Smooth muscle cell (in vitro differentiated cells): ENCODE measurements around the gene GP9. TPM values are rescaled to one million over a fixed set of nuclear protein-coding genes. Genes with fewer than 3 reads are reported as not detected.

Experiments used
- DNase-seq: peaks from one replicate; lab custom pipeline; 2025; ENCODE audit not compliant: unreplicated experiment; lab: John Stamatoyannopoulos, UW
- H2AFZ ChIP-seq: fragments of 200-600 bp; sonication (generic); 2 replicates; pipeline ENCODE4 v1.6.0; 2016; ENCODE audit warnings: antibody characterized with exemption, low read depth, mild to moderate bottlenecking
- H3F3A ChIP-seq: fragments of 200-600 bp; sonication (generic); 2 replicates; pipeline ENCODE4 v1.6.0; 2017; ENCODE audit warnings: antibody characterized with exemption, low read depth
- H3K27ac ChIP-seq: fragments of 200-600 bp; sonication (generic); 2 replicates; pipeline ENCODE4 v1.5.1; 2016; ENCODE audit warnings: low read depth, mild to moderate bottlenecking
- H3K27me3 ChIP-seq: fragments of 200-600 bp; sonication (generic); 2 replicates; pipeline ENCODE4 v1.6.1; 2016; ENCODE audit warnings: low read depth, mild to moderate bottlenecking
- H3K36me3 ChIP-seq: fragments of 200-600 bp; sonication (generic); 2 replicates; pipeline ENCODE4 v1.5.1; 2016; ENCODE audit warnings: low read depth
- H3K4me1 ChIP-seq: fragments of 200-600 bp; sonication (generic); 2 replicates; pipeline ENCODE4 v1.5.1; 2016; ENCODE audit warnings: low read depth
- H3K4me2 ChIP-seq: fragments of 200-600 bp; sonication (generic); 2 replicates; pipeline ENCODE4 v1.6.0; 2016; ENCODE audit warnings: mild to moderate bottlenecking
- H3K4me3 ChIP-seq: fragments of 200-600 bp; sonication (generic); 2 replicates; pipeline ENCODE4 v1.5.1; 2016; ENCODE audit warnings: mild to moderate bottlenecking
- H3K79me2 ChIP-seq: fragments of 200-600 bp; sonication (generic); 2 replicates; pipeline ENCODE4 v1.6.0; 2016; ENCODE audit warnings: low read depth, mild to moderate bottlenecking
- H3K9ac ChIP-seq: fragments of 200-600 bp; sonication (generic); 2 replicates; pipeline ENCODE4 v1.6.0; 2016; ENCODE audit warnings: low read depth
- H3K9me3 ChIP-seq: fragments of 200-600 bp; sonication (generic); replicated peaks from 2 replicates; pipeline ENCODE4 v1.5.1; 2016; ENCODE audit warnings: low read depth
- H4K20me1 ChIP-seq: fragments of 200-600 bp; sonication (generic); 2 replicates; pipeline ENCODE4 v1.6.0; 2016; ENCODE audit warnings: low read depth
- CTCF ChIP-seq: fragments of 200-600 bp; sonication (generic); IDR thresholded peaks from 2 replicates; pipeline ENCODE4 v1.5.1; 2017; ENCODE audit warnings: borderline replicate concordance, mild to moderate bottlenecking, antibody characterized with exemption; ENCODE audit not compliant: insufficient read depth, poor library complexity, severe bottlenecking
- WGBS: methylation state at CpG from one replicate; pipeline ENCODE4 v1.1.7; 2016; ENCODE audit warnings: low lambda C conversion rate; 5-methylcytosine and 5-hydroxymethylcytosine counted together
- polyA plus RNA-seq: library from polyadenylated mRNA; unstranded; fragments of >200 nt; fragmentation: Nextera tagmentation; extraction: Ambion mirVana; gene quantifications from 2 replicates; pipeline ENCODE4 v1.2.1, GENCODE V29; 2016
- total RNA-seq: library from RNA; depleted of rRNA; stranded (reverse); fragments of >200 nt; gene quantifications from 2 replicates; pipeline ENCODE4 v1.2.3, GENCODE V29; 2014

GP9 gene
- total and polyA plus RNA-seq, 2 experiments from 2014 or later = not detected

- TF ChIP-seq CTCF = no peak
- H3K4me3 ChIP-seq = no peak overlapping the region
- DNase-seq = no peak
- 87% methylated on average over 3 of the region's 3 CpGs for WGBS
- H3K79me2 ChIP-seq = no peaks in the 10 kb centered on the region
- H3K27me3 ChIP-seq = no peaks in the 10 kb centered on the region
- H3K36me3 ChIP-seq = no peaks in the 10 kb centered on the region
- no peaks in the 10 kb centered on the region for H3K9me3 ChIP-seq
- H3K4me1 ChIP-seq = no peaks in the 10 kb centered on the region
- H2AFZ ChIP-seq = no peak overlapping the region
- H3K4me2 ChIP-seq = no peak overlapping the region
- no peak overlapping the region for H3K27ac ChIP-seq
- no peaks in the 10 kb centered on the region for H3F3A ChIP-seq
- H4K20me1 ChIP-seq = no peaks in the 10 kb centered on the region
- no peak overlapping the region for H3K9ac ChIP-seq
Measured at GRCh38 chr3:129054605-129055104, 5.9 kb upstream of the GP9 start.

GRCh38 chr3:129056451-129057173 lies 4.0 kb upstream of the GP9 start:
- no peaks in the 10 kb centered on the region for H3K27me3 ChIP-seq
- 74% methylated on average over 9 of the region's 9 CpGs for WGBS

GRCh38 chr3:129057249-129057648 lies 3.3 kb upstream of the GP9 start:
- Histone ChIP-seq H3K9ac (no peak overlapping the region), H2AFZ (no peak overlapping the region), H3K4me1 (no peaks in the 10 kb centered on the region), H3K27me3 (no peaks in the 10 kb centered on the region), H3K9me3 (no peaks in the 10 kb centered on the region), H3K79me2 (no peaks in the 10 kb centered on the region), H3K4me3 (no peak overlapping the region), H3F3A (no peaks in the 10 kb centered on the region), H3K4me2 (no peak overlapping the region), H3K27ac (no peak overlapping the region), H4K20me1 (no peaks in the 10 kb centered on the region), H3K36me3 (no peaks in the 10 kb centered on the region)
- no peak for TF ChIP-seq CTCF
- WGBS = 93% methylated on average over 4 of the region's 4 CpGs
- no peak for DNase-seq

More at GRCh38 chr3:129056451-129057173, 4.0 kb upstream of the GP9 start:
- Histone ChIP-seq H3K4me1 (no peaks in the 10 kb centered on the region), H4K20me1 (no peaks in the 10 kb centered on the region), H3K36me3 (no peaks in the 10 kb centered on the region), H3K4me2 (no peak overlapping the region), H3K79me2 (no peaks in the 10 kb centered on the region), H3F3A (no peaks in the 10 kb centered on the region), H3K27ac (no peak overlapping the region), H3K9me3 (no peaks in the 10 kb centered on the region), H3K9ac (no peak overlapping the region), H3K4me3 (no peak overlapping the region), H2AFZ (no peak overlapping the region)
- DNase-seq = no peak
- no peak for TF ChIP-seq CTCF
